Measurements from ENCODE around the gene KLLN. TPM values are rescaled to one million over a fixed set of nuclear protein-coding genes. Genes with fewer than 3 reads are reported as not detected.

KLLN gene
- total and polyA plus RNA-seq, 2 of the 13 experiments (the other 11 are each of a cell fraction or from before 2014, with no cell fraction given): 0.08 to 0.44 TPM

GRCh38 chr10:87863053-87863943 is at the start of gene KLLN, which contains the start of gene PTEN (continued):
- TF ChIP-seq TFDP1 (CRISPR knock-in tag; IDR thresholded peaks at IDR 0.05; ENCODE audit: borderline replicate concordance) (peak; percentile 83; the same call in 1 of the 2 replicates), ONECUT2 (CRISPR knock-in tag; IDR thresholded peaks at IDR 0.05) (no peak), ZBTB3 (CRISPR knock-in tag; IDR thresholded peaks at IDR 0.05; ENCODE audit: borderline replicate concordance, low read depth) (0 out of 2 replicates have a peak, but pooled peaks have one; percentile 61), ZBTB21 (CRISPR knock-in tag; IDR thresholded peaks at IDR 0.05) (no peak), ZNF121 (CRISPR knock-in tag; IDR thresholded peaks at IDR 0.05) (peak; percentile 67; the same call in 1 of the 2 replicates), ZNF546 (CRISPR knock-in tag; conservative IDR thresholded peaks at IDR 0.05) (0 out of 2 replicates have a peak, but pooled peaks have one; percentile 37), ZBTB7A (CRISPR knock-in tag; IDR thresholded peaks at IDR 0.05) (0 out of 2 replicates have a peak, but pooled peaks have one; percentile 21), CREBL2 (CRISPR knock-in tag; IDR thresholded peaks at IDR 0.05; ENCODE audit: borderline replicate concordance) (no peak), MLX (CRISPR knock-in tag; IDR thresholded peaks at IDR 0.05) (0 out of 2 replicates have a peak, but pooled peaks have one; percentile 19), KLF12 (CRISPR knock-in tag; IDR thresholded peaks at IDR 0.05; ENCODE audit: borderline replicate concordance) (0 out of 2 replicates have a peak, but pooled peaks have one; percentile 36), PITX1 (CRISPR knock-in tag; IDR thresholded peaks at IDR 0.05) (0 out of 2 replicates have a peak, but pooled peaks have one; percentile 34), ZFP36L2 (CRISPR knock-in tag; IDR thresholded peaks at IDR 0.05) (no peak), BRD4 (CRISPR knock-in tag; IDR thresholded peaks at IDR 0.05) (peak; percentile 81), PATZ1 (CRISPR knock-in tag; IDR thresholded peaks at IDR 0.05) (peak; percentile 80), ARNTL (CRISPR knock-in tag; IDR thresholded peaks at IDR 0.05) (peak; percentile 92), BRF2 (CRISPR knock-in tag; IDR thresholded peaks at IDR 0.05) (peak; percentile 69), ZNF138 (CRISPR knock-in tag; IDR thresholded peaks at IDR 0.05; ENCODE audit: low read depth) (peak; percentile 83), XBP1 (CRISPR knock-in tag; IDR thresholded peaks at IDR 0.05) (0 out of 2 replicates have a peak, but pooled peaks have one; percentile 45)
- TF ChIP-seq, protein P1, sequence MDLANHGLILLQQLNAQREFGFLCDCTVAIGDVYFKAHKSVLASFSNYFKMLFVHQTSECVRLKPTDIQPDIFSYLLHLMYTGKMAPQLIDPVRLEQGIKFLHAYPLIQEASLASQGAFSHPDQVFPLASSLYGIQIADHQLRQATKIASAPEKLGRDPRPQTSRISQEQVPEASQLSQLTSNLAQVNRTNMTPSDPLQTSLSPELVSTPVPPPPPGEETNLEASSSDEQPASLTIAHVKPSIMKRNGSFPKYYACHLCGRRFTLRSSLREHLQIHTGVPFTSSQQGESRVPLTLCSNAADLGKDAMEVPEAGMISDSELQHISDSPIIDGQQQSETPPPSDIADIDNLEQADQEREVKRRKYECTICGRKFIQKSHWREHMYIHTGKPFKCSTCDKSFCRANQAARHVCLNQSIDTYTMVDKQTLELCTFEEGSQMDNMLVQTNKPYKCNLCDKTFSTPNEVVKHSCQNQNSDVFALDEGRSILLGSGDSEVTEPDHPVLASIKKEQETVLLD (CRISPR knock-in tag; IDR thresholded peaks at IDR 0.05; ENCODE audit: low read depth): peak; percentile 100
- TF ChIP-seq, protein P2, sequence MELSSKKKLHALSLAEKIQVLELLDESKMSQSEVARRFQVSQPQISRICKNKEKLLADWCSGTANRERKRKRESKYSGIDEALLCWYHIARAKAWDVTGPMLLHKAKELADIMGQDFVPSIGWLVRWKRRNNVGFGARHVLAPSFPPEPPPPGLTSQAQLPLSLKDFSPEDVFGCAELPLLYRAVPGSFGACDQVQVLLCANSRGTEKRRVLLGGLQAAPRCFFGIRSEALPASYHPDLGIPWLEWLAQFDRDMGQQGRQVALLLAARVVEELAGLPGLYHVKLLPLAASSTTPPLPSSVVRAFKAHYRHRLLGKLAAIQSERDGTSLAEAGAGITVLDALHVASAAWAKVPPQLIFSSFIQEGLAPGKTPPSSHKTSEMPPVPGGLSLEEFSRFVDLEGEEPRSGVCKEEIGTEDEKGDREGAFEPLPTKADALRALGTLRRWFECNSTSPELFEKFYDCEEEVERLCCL (CRISPR knock-in tag; IDR thresholded peaks at IDR 0.05; ENCODE audit: borderline replicate concordance): no peak

All from HepG2 (cell line).